ENCODE results near the gene MYO7B. TPM values are rescaled to one million over a fixed set of nuclear protein-coding genes. Genes with fewer than 3 reads are reported as not detected.

Gene MYO7B
- total RNA-seq, 2 donors from 2014 or later = 0.14 to 0.78 TPM

GRCh38 chr2:127637725-127638252 is 102.3 kb downstream of the MYO7B start:
- Histone ChIP-seq H3K4me1 (ENCODE audit: control insufficient read depth in 1 of 2, low read depth in 2 of 2) (peaks cover 24 to 46% of the 10 kb centered on the region in 2 donors), H3K27ac (peak overlapping the region; percentile 86), H3K27me3 (replicated peaks; ENCODE audit: insufficient read depth) (no peaks in the 10 kb centered on the region), H3K36me3 (peaks cover 30% of the 10 kb centered on the region), H3K4me3 (no peak overlapping the region), H3K9me3 (no peaks in the 10 kb centered on the region)
- DNase-seq (ENCODE audit: low spot score) (no peak), ATAC-seq (ENCODE audit: insufficient number of reproducible peaks, low FRiP score, low read depth) (peak; percentile 9)
- TF ChIP-seq CTCF (IDR thresholded peaks at IDR 0.05) = no peak

GRCh38 chr2:127638361-127639110 is 103.1 kb downstream of the MYO7B start:
- H3K27ac ChIP-seq = peak overlapping the region; percentile 86
- H3K9me3 ChIP-seq = no peaks in the 10 kb centered on the region
- no peak overlapping the region for H3K4me3 ChIP-seq
- DNase-seq (ENCODE audit: low spot score) (no peak), ATAC-seq (ENCODE audit: insufficient number of reproducible peaks, low FRiP score, low read depth) (no peak)
- TF ChIP-seq CTCF (IDR thresholded peaks at IDR 0.05) = no peak
- no peaks in the 10 kb centered on the region for H3K27me3 ChIP-seq (replicated peaks; ENCODE audit: insufficient read depth)
- peaks cover 31% of the 10 kb centered on the region for H3K36me3 ChIP-seq
- H3K4me1 ChIP-seq (ENCODE audit: control insufficient read depth in 1 of 2, low read depth in 2 of 2) = peaks cover 17 to 44% of the 10 kb centered on the region in 2 donors

- TF ChIP-seq CTCF (IDR thresholded peaks at IDR 0.05) = no peak
- peaks cover 12 to 44% of the 10 kb centered on the region in 2 donors for H3K4me1 ChIP-seq (ENCODE audit: control insufficient read depth in 1 of 2, low read depth in 2 of 2)
- ATAC-seq (ENCODE audit: insufficient number of reproducible peaks, low FRiP score, low read depth) (no peak), DNase-seq (ENCODE audit: low spot score) (no peak)
- no peak overlapping the region for H3K4me3 ChIP-seq
- peak overlapping the region; percentile 86 for H3K27ac ChIP-seq
- H3K9me3 ChIP-seq = no peaks in the 10 kb centered on the region
- H3K27me3 ChIP-seq (replicated peaks; ENCODE audit: insufficient read depth) = no peaks in the 10 kb centered on the region
- peaks cover 31% of the 10 kb centered on the region for H3K36me3 ChIP-seq
Measured at GRCh38 chr2:127639111-127639474, 103.6 kb downstream of the MYO7B start.

GRCh38 chr2:127640082-127641072 is 104.9 kb downstream of the MYO7B start:
- no peaks in the 10 kb centered on the region for H3K9me3 ChIP-seq
- no peak overlapping the region for H3K27ac ChIP-seq
- no peaks in the 10 kb centered on the region for H3K27me3 ChIP-seq (replicated peaks; ENCODE audit: insufficient read depth)
- TF ChIP-seq CTCF (IDR thresholded peaks at IDR 0.05) = no peak
- ATAC-seq (ENCODE audit: insufficient number of reproducible peaks, low FRiP score, low read depth) = no peak
- no peak overlapping the region for H3K4me3 ChIP-seq
- peaks cover 9 to 40% of the 10 kb centered on the region in 2 donors for H3K4me1 ChIP-seq (ENCODE audit: control insufficient read depth in 1 of 2, low read depth in 2 of 2)
- H3K36me3 ChIP-seq = peaks cover 31% of the 10 kb centered on the region
- DNase-seq (ENCODE audit: low spot score) = no peak

GRCh38 chr2:127641133-127641532 is 105.7 kb downstream of the MYO7B start:
- Histone ChIP-seq H3K27ac (no peak overlapping the region), H3K36me3 (peaks cover 31% of the 10 kb centered on the region), H3K4me1 (ENCODE audit: control insufficient read depth in 1 of 2, low read depth in 2 of 2) (peaks cover 9 to 40% of the 10 kb centered on the region in 2 donors), H3K9me3 (no peaks in the 10 kb centered on the region), H3K4me3 (no peak overlapping the region), H3K27me3 (replicated peaks; ENCODE audit: insufficient read depth) (no peaks in the 10 kb centered on the region)
- no peak for ATAC-seq (ENCODE audit: insufficient number of reproducible peaks, low FRiP score, low read depth)
- DNase-seq (ENCODE audit: low spot score) = no peak
- no peak for TF ChIP-seq CTCF (IDR thresholded peaks at IDR 0.05)

Measured in thoracic aorta (tissue), 2 donors.